Activated gamma-delta T cell treated with anti-CD3 and anti-CD28 coated beads, Interleukin-2, amount 50 U/mL, for 16 hours (primary cell): Measurements from ENCODE around the gene CCDC174.
A peak's percentile ranks its signal among the peaks of the same experiment; 100 is the strongest.
"Not testable (repeated sequence)": the region's sequence is repeated elsewhere in the genome, so short reads cannot be mapped to it uniquely, and the experiment has no call there.

Experiments
- DNase-seq: peaks from one replicate; pipeline ENCODE4 v3.0.0-alpha.2; 2020; ENCODE audit warnings: low read depth

Gene CCDC174

GRCh38 chr3:14651440-14652251 is at the start of gene CCDC174:
CCDC174 (plus strand) TSS chr3:14651762; CDS start chr3:14651837, 75 bp downstream.
- DNase-seq, result peak; percentile 91

GRCh38 chr3:14602006-14602803 is 49.4 kb upstream of the CCDC174 start:
- no peak for DNase-seq

- no peak for DNase-seq
Observed at GRCh38 chr3:14602804-14603644, 48.5 kb upstream of the CCDC174 start.

- no peak for DNase-seq
Observed at GRCh38 chr3:14605067-14605466, 46.5 kb upstream of the CCDC174 start.

- no peak for DNase-seq
Observed at GRCh38 chr3:14605744-14606143, 45.8 kb upstream of the CCDC174 start.

GRCh38 chr3:14606669-14607339 is 44.8 kb upstream of the CCDC174 start:
- DNase-seq, result no peak

- no peak for DNase-seq
Observed at GRCh38 chr3:14608298-14608697, 43.3 kb upstream of the CCDC174 start.

GRCh38 chr3:14609058-14609457 is 42.5 kb upstream of the CCDC174 start:
- not testable (repeated sequence) for DNase-seq

- DNase-seq, result no peak
Observed at GRCh38 chr3:14609506-14609905, 42.1 kb upstream of the CCDC174 start.

- DNase-seq, result no peak
Observed at GRCh38 chr3:14609941-14610340, 41.6 kb upstream of the CCDC174 start.

GRCh38 chr3:14614189-14614588 is 37.4 kb upstream of the CCDC174 start:
- no peak for DNase-seq

- DNase-seq, result no peak
Observed at GRCh38 chr3:14614862-14615261, 36.7 kb upstream of the CCDC174 start.

GRCh38 chr3:14616606-14617507 is 34.7 kb upstream of the CCDC174 start:
- DNase-seq, result no peak

- DNase-seq, result no peak
Observed at GRCh38 chr3:14617508-14618023, 34.0 kb upstream of the CCDC174 start.

GRCh38 chr3:14619605-14620004 is 32.0 kb upstream of the CCDC174 start:
- DNase-seq, result no peak

GRCh38 chr3:14620512-14620911 is 31.1 kb upstream of the CCDC174 start:
- no peak for DNase-seq

- DNase-seq, result no peak
Observed at GRCh38 chr3:14621093-14621492, 30.5 kb upstream of the CCDC174 start.

GRCh38 chr3:14622368-14622767 is 29.2 kb upstream of the CCDC174 start:
- DNase-seq, result no peak

- no peak for DNase-seq
Observed at GRCh38 chr3:14623569-14624051, 28.0 kb upstream of the CCDC174 start.

- DNase-seq, result no peak
Observed at GRCh38 chr3:14624498-14624897, 27.1 kb upstream of the CCDC174 start.
